ENCODE measurements around the gene CYP2J2.
"Not testable (repeated sequence)": the region's sequence is repeated elsewhere in the genome, so short reads cannot be mapped to it uniquely, and the experiment has no call there.

The CYP2J2 gene

GRCh38 chr1:59866462-59866861 is 60.1 kb downstream of the CYP2J2 start:
- no peak for DNase-seq (ENCODE audit: low read depth)

GRCh38 chr1:59857679-59858354 is 68.8 kb downstream of the CYP2J2 start:
- DNase-seq (ENCODE audit: low read depth), result no peak

- DNase-seq (ENCODE audit: low read depth), result no peak
These were observed 69.7 kb downstream of the CYP2J2 start for GRCh38 chr1:59856725-59857338.

GRCh38 chr1:59855297-59855696 is 71.3 kb downstream of the CYP2J2 start:
- DNase-seq (ENCODE audit: low read depth), result not testable (repeated sequence)

- DNase-seq (ENCODE audit: low read depth), result no peak
These were observed 74.5 kb downstream of the CYP2J2 start for GRCh38 chr1:59852117-59852516.

GRCh38 chr1:59846895-59847282 is 79.7 kb downstream of the CYP2J2 start:
- no peak for DNase-seq (ENCODE audit: low read depth)

GRCh38 chr1:59846209-59846894 is 80.2 kb downstream of the CYP2J2 start:
- DNase-seq (ENCODE audit: low read depth), result no peak

- DNase-seq (ENCODE audit: low read depth), result no peak
These were observed 81.5 kb downstream of the CYP2J2 start for GRCh38 chr1:59845091-59845490.
